ENCODE results near the gene COMT.

GRCh38 chr22:19933341-19934241 is 8.0 kb upstream of the COMT start:
- no peak for TF ChIP-seq CTCF (IDR thresholded peaks at IDR 0.05; ENCODE audit: low read depth, low read length, missing input control)
- TF ChIP-seq SP1 (IDR thresholded peaks at IDR 0.05), result no peak
- TF ChIP-seq TAF1 (conservative IDR thresholded peaks at IDR 0.05), result no peak
- TF ChIP-seq HNF4A (conservative IDR thresholded peaks at IDR 0.05), result no peak
- no peak for TF ChIP-seq JUND (IDR thresholded peaks at IDR 0.05)
- no peak for TF ChIP-seq REST (IDR thresholded peaks at IDR 0.05)
- TF ChIP-seq FOXA1 (IDR thresholded peaks at IDR 0.05), result no peak
- TF ChIP-seq EGR1 (IDR thresholded peaks at IDR 0.05; ENCODE audit: low read depth in 2 of 2), result no peak
- TF ChIP-seq YY1 (IDR thresholded peaks at IDR 0.05), result no peak
- TF ChIP-seq ATF3 (IDR thresholded peaks at IDR 0.05), result no peak
- TF ChIP-seq RAD21 (IDR thresholded peaks at IDR 0.05), result no peak
- TF ChIP-seq MAX (IDR thresholded peaks at IDR 0.05), result no peak
- no peak for TF ChIP-seq RXRA (IDR thresholded peaks at IDR 0.05)

Measured in liver (tissue), 3 donors.